Stimulated activated CD4-positive, alpha-beta T cell treated with anti-CD3 and anti-CD28 coated beads, Interleukin-15, amount 100 ng/mL, for 24 hours (primary cell): Measurements from ENCODE around the gene LINC01488.

Source experiments
- DNase-seq: peaks from one replicate; pipeline ENCODE4 v3.0.0-alpha.2; 2020

LINC01488 gene

DNA sequence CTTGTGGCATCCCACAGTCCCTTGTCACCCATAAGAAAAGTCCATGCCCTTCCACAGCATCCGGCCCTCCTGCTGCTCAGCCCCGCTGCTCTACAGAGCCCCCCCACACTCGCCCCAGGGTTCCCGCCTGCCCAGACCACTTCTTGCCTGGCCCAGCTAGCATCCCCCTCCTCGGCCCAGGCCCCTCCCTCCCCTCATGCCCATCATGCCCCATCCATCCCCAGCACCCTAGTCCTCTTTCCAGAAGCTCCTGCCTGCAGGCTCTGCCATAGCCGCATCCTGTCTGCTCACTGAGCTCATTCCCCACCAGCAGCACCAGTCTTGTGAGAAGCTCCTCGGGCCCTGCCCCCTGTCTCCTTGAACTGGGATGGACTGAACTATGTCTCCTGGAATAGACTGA, 54.4 kb downstream of the LINC01488 start:
- DNase-seq = no peak

DNA sequence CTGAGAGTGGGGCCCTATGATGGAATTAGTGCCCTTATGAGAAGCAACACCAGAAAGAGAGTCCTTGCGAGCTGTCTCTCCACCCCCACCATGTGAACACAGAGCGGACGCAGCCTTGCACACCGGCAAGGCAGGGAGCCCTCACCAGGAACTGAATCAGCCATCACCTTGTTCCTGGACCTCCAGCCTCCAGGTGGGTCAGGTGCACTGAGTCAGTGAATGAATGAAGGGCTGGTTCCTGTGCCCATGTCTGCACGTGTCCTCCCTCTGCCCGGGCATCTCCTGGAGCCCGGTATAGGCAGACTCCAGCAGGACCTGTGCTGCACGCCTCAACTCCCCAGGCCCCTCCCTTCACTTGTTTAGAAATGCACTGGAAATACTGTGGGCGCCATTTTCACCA, 54.9 kb downstream of the LINC01488 start:
- no peak for DNase-seq

DNA sequence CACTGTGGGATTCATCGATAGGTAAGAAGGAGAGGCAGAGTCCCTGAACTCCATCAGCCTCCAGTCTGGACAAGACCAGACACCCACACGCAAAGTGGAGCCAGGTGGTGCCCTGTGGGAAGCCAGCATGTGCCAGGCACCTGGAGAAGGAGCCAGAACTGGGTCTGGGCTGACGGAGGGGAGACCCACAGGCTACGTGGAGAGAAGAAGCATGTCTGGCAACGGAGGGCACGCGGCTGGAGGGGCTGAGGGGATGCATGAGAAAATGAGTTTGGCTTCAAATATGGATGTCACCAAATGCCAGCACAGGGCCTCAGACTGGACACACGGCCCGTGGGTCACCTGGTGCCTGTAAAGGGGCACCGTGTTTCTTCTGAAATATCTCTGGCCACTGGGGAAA, 55.7 kb downstream of the LINC01488 start:
- DNase-seq = no peak

DNA sequence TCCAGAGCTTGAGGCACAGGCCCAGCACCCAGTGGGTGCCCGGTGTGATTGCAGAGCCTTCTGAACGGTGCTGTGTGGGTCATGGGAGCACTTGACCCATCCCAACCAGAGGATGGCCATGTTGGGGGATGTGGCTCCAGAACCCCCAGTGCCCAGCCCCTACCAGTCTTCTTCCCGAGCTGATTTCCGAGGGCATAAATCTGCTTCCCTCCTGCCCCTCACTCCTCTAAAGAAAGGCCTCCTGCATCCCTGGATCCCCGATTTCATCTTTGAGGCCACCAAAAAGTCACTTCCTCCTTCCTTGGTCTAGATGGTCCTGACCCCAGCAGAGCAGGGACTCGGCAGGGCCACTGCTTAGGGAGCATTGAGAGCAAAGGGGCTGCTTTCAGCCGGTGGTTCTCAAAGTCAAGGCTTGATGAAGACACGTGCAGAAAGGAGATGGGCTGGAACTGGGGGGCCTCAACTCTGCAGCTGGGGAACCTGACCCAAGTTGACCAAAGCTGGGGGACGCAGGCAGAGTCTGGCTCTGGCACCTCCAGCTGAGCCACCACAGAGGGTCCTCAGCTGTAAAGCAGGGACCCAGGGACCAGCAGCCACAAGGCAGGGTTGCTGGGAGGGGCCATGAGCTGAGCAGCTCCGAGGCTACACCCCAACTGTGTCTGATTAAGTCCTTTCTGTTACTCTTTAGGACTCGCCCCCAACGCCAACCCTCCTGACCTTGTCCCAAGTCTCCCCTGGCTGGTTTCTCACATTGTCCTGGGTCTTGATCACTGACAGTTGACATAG, 56.6 kb downstream of the LINC01488 start:
- DNase-seq = no peak

- no peak for DNase-seq
These were observed 57.4 kb downstream of the LINC01488 start for GRCh38 chr11:69538854-69539253.

GRCh38 chr11:69539416-69540117, 58.1 kb downstream of the LINC01488 start:
- DNase-seq = no peak

DNA sequence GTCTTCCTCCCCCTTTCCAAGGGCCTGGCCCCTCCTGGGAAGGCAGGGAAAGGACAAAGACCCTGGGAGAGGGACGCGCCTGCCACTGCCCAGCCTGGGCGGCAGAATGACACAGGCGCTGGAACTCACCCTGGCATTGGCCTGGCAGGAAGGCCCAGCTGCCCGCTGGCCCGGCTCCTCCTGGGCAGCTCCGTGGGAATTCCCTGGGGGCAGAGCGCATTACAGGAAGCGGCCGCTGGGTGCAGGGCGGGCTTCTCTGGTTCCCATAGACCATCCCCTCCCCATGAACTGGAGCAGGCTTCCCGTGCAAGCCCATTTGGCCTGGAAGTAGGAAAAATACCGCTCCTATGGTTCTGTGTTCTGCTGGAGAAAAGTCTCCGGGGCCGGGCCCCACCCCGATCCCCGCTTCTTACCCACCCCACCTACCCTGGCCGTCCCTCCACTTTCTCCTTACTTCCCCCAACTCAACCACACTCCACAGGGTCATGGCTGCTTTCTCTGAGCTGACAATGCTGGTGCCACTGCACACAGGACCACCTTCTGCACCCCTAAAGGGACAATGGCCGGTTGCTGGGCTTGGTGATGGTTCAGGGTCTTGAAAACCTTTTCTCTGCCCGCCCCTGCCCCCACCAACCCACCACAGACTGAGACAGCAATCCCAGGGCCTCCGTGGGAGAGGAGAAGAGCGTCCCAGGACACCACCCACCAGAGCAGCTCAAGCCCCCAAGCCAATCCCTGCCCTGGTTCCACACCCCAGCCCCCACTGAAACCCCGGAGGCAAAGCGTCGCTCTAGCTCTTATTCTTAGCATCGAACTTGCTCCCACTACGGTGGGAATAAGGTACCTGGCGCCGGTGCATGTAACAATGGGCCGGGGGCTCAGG, 58.9 kb downstream of the LINC01488 start:
- no peak for DNase-seq

DNA sequence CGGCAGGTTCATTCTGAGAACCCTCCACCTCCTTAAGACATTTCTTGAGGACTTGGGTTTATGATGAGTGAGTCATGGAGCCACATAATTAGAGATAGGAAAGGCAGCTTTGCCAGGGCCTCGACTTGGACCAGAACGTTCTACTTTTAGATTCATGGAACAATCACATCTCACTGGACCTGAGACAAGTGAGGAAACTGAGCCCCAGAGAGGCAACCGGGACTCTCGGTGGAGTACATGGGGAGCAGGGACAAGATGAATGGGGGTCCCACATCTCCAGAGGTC, 59.5 kb downstream of the LINC01488 start:
- DNase-seq = no peak

- DNase-seq = no peak
These were observed 60.2 kb downstream of the LINC01488 start for GRCh38 chr11:69541501-69542313.

DNA sequence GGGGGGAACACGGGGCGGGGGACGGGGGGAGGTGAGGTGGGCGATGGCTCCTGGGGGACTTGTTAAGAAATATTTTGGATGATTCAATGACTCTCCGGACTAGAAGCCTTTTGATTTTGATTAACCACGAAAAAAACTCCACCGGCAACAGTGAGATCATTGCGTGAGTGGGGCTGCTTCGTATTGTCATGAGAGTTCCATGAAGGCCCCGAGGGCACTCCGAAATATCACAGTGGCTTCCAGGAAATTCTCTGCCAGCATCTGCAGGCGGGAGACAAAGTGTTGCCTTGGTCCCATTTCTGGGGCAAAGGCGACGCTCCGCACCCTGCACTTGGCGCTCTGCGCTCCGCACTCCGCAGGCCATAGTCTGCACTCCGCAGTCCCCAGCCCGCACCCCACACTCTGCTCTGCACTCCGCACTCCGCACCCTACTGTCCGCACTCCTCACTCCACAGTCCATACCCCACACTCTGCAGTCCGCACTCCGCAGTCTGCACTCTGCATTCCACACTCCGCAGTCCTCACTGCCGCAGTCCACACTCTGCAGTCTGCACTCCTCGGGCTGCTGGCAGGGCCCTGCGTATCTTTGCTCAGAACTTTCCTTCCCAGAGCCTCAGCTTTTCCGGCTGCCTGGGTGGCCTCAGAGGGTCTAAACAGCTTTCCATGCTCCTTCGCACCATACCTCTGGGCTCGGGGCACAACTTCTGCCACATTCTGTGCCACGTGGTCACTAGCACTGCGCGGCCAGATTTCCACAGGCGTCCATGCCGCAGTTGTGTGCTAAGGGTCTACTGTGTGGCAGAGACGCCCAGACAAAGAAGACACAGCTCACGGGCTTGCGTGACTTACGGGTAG, 61.1 kb downstream of the LINC01488 start:
- no peak for DNase-seq
